NB4 (cell line): Measurements from ENCODE around the gene STT3B.
A peak's percentile ranks its signal among the peaks of the same experiment; 100 is the strongest.

Experiments used
- DNase-seq: peaks from one replicate; pipeline ENCODE4 v3.0.0; 2010; ENCODE audit warnings: low read depth
- H3K4me3 ChIP-seq: one replicate; pipeline ENCODE4 v1.5.1; 2011; ENCODE audit warnings: mild to moderate bottlenecking, low read depth, low read length, moderate library complexity
- MAX ChIP-seq: IDR thresholded peaks from 2 replicates; pipeline ENCODE4 v1.6.1; 2011; ENCODE audit warnings: low read depth, low read length
- MYC ChIP-seq: IDR thresholded peaks from 2 replicates; pipeline ENCODE4 v1.6.1; 2011; ENCODE audit warnings: low read depth, low read length
- POLR2A ChIP-seq: IDR thresholded peaks from 2 replicates; pipeline ENCODE4 v1.6.1; 2011; ENCODE audit warnings: mild to moderate bottlenecking; ENCODE audit not compliant: insufficient read length; ENCODE audit errors: extremely low read depth
- TF ChIP-seq, protein P1 (sequence below): IDR thresholded peaks from one replicate; pipeline ENCODE4 v1.5.1; 2012; ENCODE audit warnings: low read depth, low read length

Gene STT3B

GRCh38 chr3:31667582-31667981 is 134.9 kb downstream of the STT3B start:
- H3K4me3 ChIP-seq, result no peak overlapping the region
- TF ChIP-seq MAX (no peak), MYC (no peak)
- TF ChIP-seq, protein P1, sequence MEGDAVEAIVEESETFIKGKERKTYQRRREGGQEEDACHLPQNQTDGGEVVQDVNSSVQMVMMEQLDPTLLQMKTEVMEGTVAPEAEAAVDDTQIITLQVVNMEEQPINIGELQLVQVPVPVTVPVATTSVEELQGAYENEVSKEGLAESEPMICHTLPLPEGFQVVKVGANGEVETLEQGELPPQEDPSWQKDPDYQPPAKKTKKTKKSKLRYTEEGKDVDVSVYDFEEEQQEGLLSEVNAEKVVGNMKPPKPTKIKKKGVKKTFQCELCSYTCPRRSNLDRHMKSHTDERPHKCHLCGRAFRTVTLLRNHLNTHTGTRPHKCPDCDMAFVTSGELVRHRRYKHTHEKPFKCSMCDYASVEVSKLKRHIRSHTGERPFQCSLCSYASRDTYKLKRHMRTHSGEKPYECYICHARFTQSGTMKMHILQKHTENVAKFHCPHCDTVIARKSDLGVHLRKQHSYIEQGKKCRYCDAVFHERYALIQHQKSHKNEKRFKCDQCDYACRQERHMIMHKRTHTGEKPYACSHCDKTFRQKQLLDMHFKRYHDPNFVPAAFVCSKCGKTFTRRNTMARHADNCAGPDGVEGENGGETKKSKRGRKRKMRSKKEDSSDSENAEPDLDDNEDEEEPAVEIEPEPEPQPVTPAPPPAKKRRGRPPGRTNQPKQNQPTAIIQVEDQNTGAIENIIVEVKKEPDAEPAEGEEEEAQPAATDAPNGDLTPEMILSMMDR, result no peak
- DNase-seq, result no peak

- no peak overlapping the region for H3K4me3 ChIP-seq
- no peak for DNase-seq
- TF ChIP-seq MYC (no peak), MAX (no peak), POLR2A (no peak)
- TF ChIP-seq, protein P1, result no peak
Observed at GRCh38 chr3:31668242-31668641, 135.5 kb downstream of the STT3B start.

GRCh38 chr3:31670136-31670535 is 137.4 kb downstream of the STT3B start:
- DNase-seq, result peak; percentile 15
- H3K4me3 ChIP-seq, result no peak overlapping the region
- TF ChIP-seq POLR2A (no peak), MAX (no peak), MYC (no peak)
- TF ChIP-seq, protein P1, result no peak

- DNase-seq, result no peak
Observed at GRCh38 chr3:31670722-31671121, 138.0 kb downstream of the STT3B start.

DNA sequence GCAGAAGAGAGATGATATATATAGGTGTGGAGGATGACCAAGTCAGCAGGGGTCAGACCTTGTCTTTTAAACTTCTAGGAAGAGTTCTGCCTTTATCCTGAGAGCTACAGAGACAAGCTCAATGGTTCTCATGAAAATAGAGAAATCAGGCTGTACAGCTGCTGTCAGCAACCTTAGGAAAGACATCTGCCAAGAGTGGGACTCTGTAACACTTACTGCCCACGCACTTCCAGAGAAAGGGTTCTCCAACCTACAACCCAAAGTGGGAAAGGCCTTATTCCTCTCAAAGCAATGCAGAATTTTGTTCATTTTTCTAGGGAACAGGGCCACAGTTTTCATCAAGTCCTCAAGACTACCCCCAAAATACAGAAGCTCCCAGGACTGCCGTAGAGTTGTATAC is 138.7 kb downstream of the STT3B start:
- H3K4me3 ChIP-seq, result no peak overlapping the region
- no peak for DNase-seq
- TF ChIP-seq MYC (no peak), POLR2A (no peak), MAX (no peak)
- TF ChIP-seq, protein P1, result no peak

More at GRCh38 chr3:31670722-31671121, 138.0 kb downstream of the STT3B start:
- no peak for TF ChIP-seq MYC
- TF ChIP-seq, protein P1, result no peak
- TF ChIP-seq MAX, result no peak
- TF ChIP-seq POLR2A, result no peak
- H3K4me3 ChIP-seq, result no peak overlapping the region

GRCh38 chr3:31671976-31672375 is 139.3 kb downstream of the STT3B start:
- TF ChIP-seq MYC (no peak), MAX (no peak), POLR2A (no peak)
- TF ChIP-seq, protein P1, result no peak
- DNase-seq, result no peak
- H3K4me3 ChIP-seq, result no peak overlapping the region
